SU-DHL-6 (cell line): Measurements from ENCODE around the gene TSPAN8.

ENCODE experiments used
- CTCF ChIP-seq: fragments of 200-600 bp; sonication (generic); IDR thresholded peaks from one replicate; pipeline ENCODE4 v1.5.1; 2017; ENCODE audit warnings: antibody characterized with exemption, mild to moderate bottlenecking, low read length, moderate library complexity; ENCODE audit not compliant: insufficient read depth, poor library complexity, severe bottlenecking
- EZH2phosphoT487 ChIP-seq: fragments of 200-600 bp; sonication (generic), shearing (Covaris generic); conservative IDR thresholded peaks from 2 replicates; pipeline ENCODE4 v1.6.1; 2018; ENCODE audit warnings: mild to moderate bottlenecking, antibody characterized with exemption, low read length, moderate library complexity, mixed read lengths

DNA sequence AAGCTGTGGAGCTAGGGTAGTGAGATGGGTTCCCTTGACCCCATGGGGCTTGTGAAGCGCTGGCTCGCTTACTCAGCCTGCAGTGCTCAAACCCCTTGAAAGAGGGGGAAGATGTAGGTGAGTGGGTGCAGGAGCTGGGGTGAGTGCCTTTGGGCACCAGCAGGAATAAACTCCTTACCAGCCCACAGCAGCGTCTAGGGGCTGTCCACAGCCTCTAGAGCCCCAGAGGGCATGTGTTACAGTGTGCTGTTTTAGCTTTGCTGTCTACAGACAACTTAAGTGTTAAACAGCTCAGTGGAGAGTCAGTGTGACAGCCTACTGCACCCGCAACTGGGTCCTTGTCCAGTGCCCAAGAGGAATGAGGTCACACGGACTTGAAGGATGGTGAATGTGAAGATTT is 48.0 kb downstream of the TSPAN8 start:
- no peak for TF ChIP-seq CTCF
- no peak for TF ChIP-seq EZH2phosphoT487
